ENCODE results near the gene SCLY.
A peak's percentile ranks its signal among the peaks of the same experiment; 100 is the strongest.

SCLY gene

DNA sequence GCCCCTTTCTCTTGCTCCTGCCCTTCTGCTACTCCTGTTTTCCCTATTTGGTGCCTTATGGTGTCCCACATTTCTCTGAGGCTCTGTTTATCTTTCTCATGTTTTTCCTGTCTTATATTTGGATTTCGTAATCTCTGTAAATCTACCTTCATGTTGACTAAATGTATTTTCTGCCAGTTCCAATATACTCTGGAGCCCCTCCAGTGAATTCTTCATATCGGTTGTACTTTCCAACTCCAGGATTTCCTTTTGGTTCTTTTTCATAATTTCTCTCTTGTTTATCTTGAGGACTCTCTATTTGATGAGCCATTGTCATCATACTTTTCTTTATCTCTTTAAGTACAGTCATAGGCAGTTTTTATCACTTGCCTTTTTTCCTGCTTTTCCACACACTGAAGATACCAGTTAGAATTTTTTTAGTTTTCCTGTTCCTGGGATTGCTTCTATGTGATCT, 19.1 kb downstream of the SCLY start:
- no peak for DNase-seq (ENCODE audit: low spot score in 2 of 2)
- peaks cover 95% of the 10 kb centered on the region for H3K36me3 Mint-ChIP-seq
- H3K4me3 Mint-ChIP-seq: no peak overlapping the region
- no peaks in the 10 kb centered on the region for H3K4me1 Mint-ChIP-seq
- no peaks in the 10 kb centered on the region for H3K9me3 Mint-ChIP-seq
- no peak for ATAC-seq
- no peak overlapping the region for H3K27ac Mint-ChIP-seq

DNA sequence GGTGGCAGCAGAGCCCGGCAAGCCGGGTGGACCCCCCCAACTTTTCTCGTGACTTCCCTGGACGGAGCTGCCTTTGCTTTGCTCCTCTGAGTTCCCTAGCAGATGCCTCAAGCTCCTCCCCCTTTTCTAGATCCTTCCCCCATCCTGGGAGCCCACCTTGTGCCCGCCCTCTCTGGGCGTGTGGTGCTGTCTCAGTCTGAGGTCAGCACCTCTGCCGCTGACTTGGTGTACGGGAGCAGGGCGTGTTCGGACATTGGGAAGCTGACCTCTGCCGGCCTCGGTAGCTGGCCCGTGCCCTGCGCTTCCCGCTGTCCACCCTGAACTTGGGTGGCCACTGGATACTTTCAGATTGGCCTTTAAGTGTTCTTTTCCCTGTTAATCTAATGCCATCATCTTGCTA, 19.7 kb downstream of the SCLY start:
- Mint-ChIP-seq H3K36me3 (peaks cover 95% of the 10 kb centered on the region), H3K27ac (no peak overlapping the region), H3K9me3 (no peaks in the 10 kb centered on the region), H3K4me3 (no peak overlapping the region), H3K4me1 (no peaks in the 10 kb centered on the region)
- ATAC-seq (no peak), DNase-seq (ENCODE audit: low spot score in 2 of 2) (no peak)

DNA sequence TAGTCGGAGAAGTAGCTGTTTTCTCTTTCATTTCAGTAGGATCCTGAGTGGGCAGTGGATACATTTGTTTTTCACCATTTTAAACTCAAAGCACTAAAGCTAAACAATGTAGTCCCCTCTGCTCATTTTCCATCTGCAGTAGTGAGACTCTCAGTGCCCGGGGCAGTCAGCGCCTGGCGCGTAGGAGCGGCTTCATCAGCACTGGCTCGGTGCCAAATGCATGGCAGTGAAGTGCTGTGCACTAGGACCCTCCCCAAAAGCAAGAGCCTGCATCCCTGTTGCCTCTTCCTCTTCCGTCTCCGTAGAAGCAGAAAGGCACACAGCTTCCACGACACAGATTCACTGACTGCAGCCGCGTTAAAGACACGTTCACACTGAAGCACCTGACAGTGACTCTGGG, 20.3 kb downstream of the SCLY start:
- Mint-ChIP-seq H3K36me3 (peaks cover 95% of the 10 kb centered on the region), H3K9me3 (no peaks in the 10 kb centered on the region), H3K4me1 (no peaks in the 10 kb centered on the region), H3K27ac (no peak overlapping the region), H3K4me3 (no peak overlapping the region)
- ATAC-seq (no peak), DNase-seq (ENCODE audit: low spot score in 2 of 2) (peak in 1 of 2 donors; percentile 28)

DNA sequence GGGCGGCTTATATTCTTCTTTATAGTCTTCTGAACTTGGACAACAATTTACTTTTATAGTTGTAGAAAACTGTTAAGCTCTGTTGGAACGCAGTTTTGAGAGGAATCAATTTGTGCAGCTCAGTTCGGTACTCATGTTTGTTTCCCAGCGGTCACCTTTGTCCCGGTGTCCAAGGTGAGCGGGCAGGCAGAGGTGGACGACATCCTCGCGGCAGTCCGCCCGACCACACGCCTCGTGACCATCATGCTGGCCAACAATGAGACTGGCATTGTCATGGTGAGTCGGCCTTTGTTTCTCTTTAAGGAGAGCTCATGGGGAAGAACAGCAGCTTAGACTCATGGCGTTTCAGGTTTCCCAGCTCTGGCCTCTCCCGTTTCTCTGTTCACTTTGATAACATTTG, 20.8 kb downstream of the SCLY start:
- ATAC-seq (no peak), DNase-seq (ENCODE audit: low spot score in 2 of 2) (peak in 1 of 2 donors; percentile 28)
- no peaks in the 10 kb centered on the region for H3K9me3 Mint-ChIP-seq
- H3K4me3 Mint-ChIP-seq: no peak overlapping the region
- H3K36me3 Mint-ChIP-seq: peaks cover 94% of the 10 kb centered on the region
- H3K4me1 Mint-ChIP-seq: no peaks in the 10 kb centered on the region
- no peak overlapping the region for H3K27ac Mint-ChIP-seq

DNA sequence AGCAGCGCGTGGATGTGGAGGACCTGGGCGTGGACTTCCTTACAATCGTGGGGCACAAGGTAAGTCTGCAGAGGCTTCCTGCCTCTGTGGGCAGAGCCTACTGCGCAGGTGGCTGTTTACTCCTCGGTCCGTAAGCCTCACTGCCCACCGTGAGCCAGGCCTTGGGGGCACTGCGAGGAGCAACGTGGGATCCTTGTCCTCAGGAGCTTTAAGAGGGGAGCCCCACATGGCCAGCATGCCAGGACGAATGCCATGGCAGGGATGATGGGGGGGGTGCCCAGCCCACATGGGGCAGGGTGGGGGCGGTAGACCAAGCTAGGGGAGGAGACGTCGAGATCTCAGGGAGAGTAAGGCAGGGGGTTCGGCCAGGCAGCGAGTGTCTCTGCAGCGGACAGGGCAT, 21.4 kb downstream of the SCLY start:
- Mint-ChIP-seq H3K4me3 (no peak overlapping the region), H3K36me3 (peaks cover 88% of the 10 kb centered on the region), H3K27ac (no peak overlapping the region), H3K9me3 (no peaks in the 10 kb centered on the region), H3K4me1 (no peaks in the 10 kb centered on the region)
- peak in 1 of 2 donors; percentile 28 for DNase-seq (ENCODE audit: low spot score in 2 of 2)
- ATAC-seq: no peak

DNA sequence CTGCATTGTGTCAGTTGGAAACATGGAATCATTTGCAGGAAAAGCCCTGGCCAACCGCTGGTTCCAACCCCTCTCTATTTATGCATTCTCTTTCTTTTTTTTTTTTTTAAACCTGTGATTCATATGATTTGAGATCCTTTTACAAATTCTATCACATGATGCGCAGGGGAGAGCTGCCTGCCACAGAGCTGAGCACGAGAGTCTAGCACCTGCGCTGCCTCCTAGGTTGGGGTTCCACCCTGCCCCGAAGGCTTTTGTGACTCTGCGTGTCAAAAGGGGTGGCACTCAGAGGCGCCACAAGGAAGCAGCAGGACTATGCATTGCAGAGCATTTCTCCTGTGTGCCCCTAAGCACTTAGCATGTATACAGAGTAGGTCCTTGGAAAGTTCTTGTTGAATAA, 22.0 kb downstream of the SCLY start:
- no peaks in the 10 kb centered on the region for H3K4me1 Mint-ChIP-seq
- no peak overlapping the region for H3K27ac Mint-ChIP-seq
- no peaks in the 10 kb centered on the region for H3K9me3 Mint-ChIP-seq
- no peak overlapping the region for H3K4me3 Mint-ChIP-seq
- ATAC-seq: no peak
- peaks cover 85% of the 10 kb centered on the region for H3K36me3 Mint-ChIP-seq
- no peak for DNase-seq (ENCODE audit: low spot score in 2 of 2)

DNA sequence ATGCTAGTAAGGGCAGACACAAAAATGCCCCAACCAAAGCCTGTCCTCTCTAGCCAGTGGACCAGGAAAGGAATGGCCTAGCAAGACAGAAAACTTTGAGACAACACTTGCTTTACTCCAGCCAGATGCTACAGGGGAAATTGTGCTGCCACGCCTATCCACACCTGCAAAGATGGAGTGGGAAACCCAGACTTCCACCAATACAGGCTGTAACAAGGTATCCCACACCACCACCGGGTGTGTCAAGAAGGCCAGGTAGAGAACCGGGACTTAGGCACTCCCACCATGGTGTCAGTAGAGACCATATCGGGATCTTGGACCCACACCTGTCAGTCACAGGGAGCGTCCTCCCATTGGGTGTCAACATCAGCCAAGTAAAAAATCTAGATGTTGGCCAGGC, 23.1 kb downstream of the SCLY start:
- no peak overlapping the region for H3K4me3 Mint-ChIP-seq
- ATAC-seq: no peak
- H3K27ac Mint-ChIP-seq: no peak overlapping the region

DNA sequence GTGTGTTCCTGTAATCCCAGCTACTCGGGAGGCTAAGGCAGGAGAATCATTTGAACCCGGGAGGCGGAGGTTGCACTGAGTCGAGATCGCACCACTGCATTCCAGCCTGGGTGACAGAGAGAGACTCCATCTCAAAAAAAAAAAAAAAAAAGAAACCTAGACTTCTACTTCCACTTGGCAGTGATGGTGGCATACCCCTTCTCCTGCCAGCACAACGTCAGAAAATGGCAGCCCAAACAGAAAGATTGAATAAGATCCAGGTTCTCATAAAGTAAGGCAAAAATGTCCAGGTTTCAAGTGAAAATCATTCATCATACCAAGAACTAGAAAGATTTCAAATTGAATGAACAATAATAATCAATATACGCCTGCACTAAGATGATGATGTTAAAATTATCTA, 24.0 kb downstream of the SCLY start:
- no peaks in the 10 kb centered on the region for H3K4me1 Mint-ChIP-seq
- H3K36me3 Mint-ChIP-seq: peaks cover 76% of the 10 kb centered on the region
- no peak overlapping the region for H3K27ac Mint-ChIP-seq

More for the DNA sequence above, 23.1 kb downstream of the SCLY start:
- no peaks in the 10 kb centered on the region for H3K4me1 Mint-ChIP-seq
- peaks cover 76% of the 10 kb centered on the region for H3K36me3 Mint-ChIP-seq
- DNase-seq (ENCODE audit: low spot score in 2 of 2): peak in 1 of 2 donors; percentile 22
- H3K9me3 Mint-ChIP-seq: no peaks in the 10 kb centered on the region

DNA sequence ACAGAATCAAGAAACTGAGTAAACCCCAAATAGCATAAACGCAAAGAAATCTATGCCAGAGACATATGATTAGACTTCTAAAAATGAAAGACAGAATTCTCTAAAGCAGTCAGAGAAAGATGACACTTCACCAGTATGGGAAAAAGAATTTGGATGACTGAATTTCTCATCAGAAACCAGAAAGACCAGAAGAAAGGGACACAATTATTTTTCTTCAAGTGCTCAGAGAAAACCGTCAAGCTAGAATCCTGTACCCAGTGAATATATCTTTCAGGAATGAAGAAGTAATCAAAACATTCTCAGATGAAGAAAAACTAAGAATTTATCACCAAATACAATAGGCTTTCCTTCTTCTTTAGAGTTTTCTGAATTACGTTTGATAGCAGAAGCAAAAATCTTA, 25.1 kb downstream of the SCLY start:
- H3K4me1 Mint-ChIP-seq: no peaks in the 10 kb centered on the region
- ATAC-seq: no peak
- no peak overlapping the region for H3K27ac Mint-ChIP-seq
- no peak overlapping the region for H3K4me3 Mint-ChIP-seq
- peaks cover 64% of the 10 kb centered on the region for H3K36me3 Mint-ChIP-seq
- no peak for DNase-seq (ENCODE audit: low spot score in 2 of 2)
- no peaks in the 10 kb centered on the region for H3K9me3 Mint-ChIP-seq

More for the DNA sequence above, 24.0 kb downstream of the SCLY start:
- H3K9me3 Mint-ChIP-seq: no peaks in the 10 kb centered on the region
- DNase-seq (ENCODE audit: low spot score in 2 of 2) (no peak), ATAC-seq (no peak)
- H3K4me3 Mint-ChIP-seq: no peak overlapping the region

DNA sequence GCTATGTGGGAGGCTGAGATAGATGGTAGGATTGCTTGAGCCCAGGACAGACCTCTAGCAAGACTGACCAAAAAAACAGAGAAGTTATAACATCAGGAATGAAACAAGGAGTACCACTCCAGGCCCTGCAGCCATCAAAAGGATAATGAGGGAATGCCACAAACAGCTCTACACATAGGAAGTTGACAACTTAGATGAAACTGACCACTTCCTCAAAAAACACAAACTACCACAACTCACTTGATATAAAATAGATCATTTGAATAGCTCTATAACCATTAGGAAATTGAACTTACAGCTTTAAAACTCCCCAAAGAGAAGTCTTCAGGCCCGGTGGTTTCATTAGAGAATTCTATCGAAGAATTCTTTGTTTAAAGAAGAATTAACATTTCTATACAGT, 26.4 kb downstream of the SCLY start:
- Mint-ChIP-seq H3K9me3 (no peaks in the 10 kb centered on the region), H3K36me3 (peaks cover 53% of the 10 kb centered on the region), H3K27ac (peak overlapping the region; percentile 67), H3K4me1 (no peaks in the 10 kb centered on the region), H3K4me3 (no peak overlapping the region)
- peak in 1 of 2 donors; percentile 13 for DNase-seq (ENCODE audit: low spot score in 2 of 2)
- no peak for ATAC-seq

DNA sequence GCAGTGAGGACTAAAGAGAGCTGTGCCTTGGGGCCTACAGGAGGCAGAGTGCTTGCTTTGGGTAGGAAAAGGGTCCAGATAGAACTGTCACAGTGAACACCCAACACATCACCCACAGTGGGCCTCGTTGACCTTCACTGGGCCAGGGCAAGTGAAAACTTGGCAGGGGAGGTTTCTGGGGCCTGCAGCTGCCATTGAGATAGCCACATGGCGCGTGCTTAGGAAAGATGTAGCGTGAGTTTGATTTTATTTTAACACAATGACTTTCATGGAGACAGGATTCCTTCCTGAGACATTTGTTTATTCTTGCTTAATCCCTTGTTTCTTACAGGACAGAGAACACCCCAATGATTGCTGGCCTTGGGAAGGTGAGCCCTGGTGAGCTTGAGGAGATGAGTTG, 30.1 kb downstream of the SCLY start:
- H3K4me3 Mint-ChIP-seq: no peak overlapping the region
- ATAC-seq: no peak
- no peak overlapping the region for H3K27ac Mint-ChIP-seq
- H3K4me1 Mint-ChIP-seq: no peaks in the 10 kb centered on the region
- peaks cover 26% of the 10 kb centered on the region for H3K36me3 Mint-ChIP-seq
- H3K9me3 Mint-ChIP-seq: no peaks in the 10 kb centered on the region
- DNase-seq (ENCODE audit: low spot score in 2 of 2): peak in 1 of 2 donors; percentile 34

DNA sequence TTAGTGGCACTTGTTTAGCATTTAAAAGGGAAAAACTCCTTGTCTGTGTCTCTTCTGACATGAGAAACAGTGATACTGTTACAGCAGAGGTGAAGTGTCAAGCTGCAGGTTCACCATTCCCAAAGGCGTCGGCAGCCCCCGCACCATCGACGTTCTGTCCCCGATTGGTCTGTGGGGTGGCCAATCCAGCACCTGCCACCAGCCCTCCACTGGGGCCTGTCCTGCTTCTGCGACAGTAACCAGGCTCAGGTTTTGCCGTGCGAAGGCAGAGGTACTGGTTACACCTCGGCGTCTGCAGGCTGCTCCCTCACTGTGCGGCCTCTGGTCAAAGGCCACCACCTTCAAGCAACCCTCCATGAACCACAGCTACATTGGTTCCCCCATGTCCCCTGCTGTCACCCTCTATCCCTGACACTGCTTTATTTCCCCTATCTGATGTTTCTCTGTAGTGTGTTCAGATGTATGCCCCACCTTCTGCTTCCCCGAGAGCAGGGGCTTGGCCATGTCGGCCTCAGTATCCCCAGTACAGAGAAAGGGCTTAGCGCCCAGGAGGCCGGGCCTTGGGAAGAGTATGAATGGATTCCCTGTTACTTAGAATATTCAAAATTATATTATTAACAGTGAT, 30.7 kb downstream of the SCLY start:
- Mint-ChIP-seq H3K27ac (no peak overlapping the region), H3K36me3 (peaks cover 20% of the 10 kb centered on the region), H3K9me3 (no peaks in the 10 kb centered on the region), H3K4me3 (no peak overlapping the region), H3K4me1 (no peaks in the 10 kb centered on the region)
- DNase-seq (ENCODE audit: low spot score in 2 of 2) (peak in 1 of 2 donors; percentile 42), ATAC-seq (no peak)

DNA sequence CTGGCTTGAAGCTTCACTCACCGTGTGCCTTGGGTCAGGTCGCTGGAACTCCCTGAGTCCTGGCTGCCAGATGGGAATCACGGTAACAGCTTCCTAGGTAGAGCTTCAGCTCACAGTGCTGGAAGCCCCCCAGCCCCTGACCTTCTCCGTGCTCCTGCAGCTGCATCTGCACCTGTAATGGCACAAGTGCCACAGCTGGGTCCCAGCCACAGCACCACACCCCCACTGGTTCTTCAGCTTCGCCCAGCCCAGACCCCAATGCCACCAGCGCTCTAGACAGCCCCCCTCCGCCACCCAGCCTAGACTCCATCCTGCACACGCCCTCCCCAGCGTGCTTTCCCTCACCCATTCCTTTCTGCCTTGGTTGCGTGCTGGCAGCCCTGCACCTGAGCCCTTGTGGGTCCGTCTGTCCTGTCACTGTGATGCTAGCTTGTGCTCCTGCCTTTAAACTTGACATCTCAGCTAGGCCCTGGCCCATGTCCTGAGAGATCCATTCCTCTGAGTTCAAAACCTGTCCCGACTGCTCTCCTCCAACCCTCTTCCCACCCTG, 31.8 kb downstream of the SCLY start:
- H3K4me3 Mint-ChIP-seq: no peak overlapping the region
- ATAC-seq (no peak), DNase-seq (ENCODE audit: low spot score in 2 of 2) (peak in 1 of 2 donors; percentile 38)
- no peaks in the 10 kb centered on the region for H3K9me3 Mint-ChIP-seq
- H3K36me3 Mint-ChIP-seq: peaks cover 27% of the 10 kb centered on the region
- H3K4me1 Mint-ChIP-seq: no peaks in the 10 kb centered on the region
- H3K27ac Mint-ChIP-seq: peak overlapping the region; percentile 72

DNA sequence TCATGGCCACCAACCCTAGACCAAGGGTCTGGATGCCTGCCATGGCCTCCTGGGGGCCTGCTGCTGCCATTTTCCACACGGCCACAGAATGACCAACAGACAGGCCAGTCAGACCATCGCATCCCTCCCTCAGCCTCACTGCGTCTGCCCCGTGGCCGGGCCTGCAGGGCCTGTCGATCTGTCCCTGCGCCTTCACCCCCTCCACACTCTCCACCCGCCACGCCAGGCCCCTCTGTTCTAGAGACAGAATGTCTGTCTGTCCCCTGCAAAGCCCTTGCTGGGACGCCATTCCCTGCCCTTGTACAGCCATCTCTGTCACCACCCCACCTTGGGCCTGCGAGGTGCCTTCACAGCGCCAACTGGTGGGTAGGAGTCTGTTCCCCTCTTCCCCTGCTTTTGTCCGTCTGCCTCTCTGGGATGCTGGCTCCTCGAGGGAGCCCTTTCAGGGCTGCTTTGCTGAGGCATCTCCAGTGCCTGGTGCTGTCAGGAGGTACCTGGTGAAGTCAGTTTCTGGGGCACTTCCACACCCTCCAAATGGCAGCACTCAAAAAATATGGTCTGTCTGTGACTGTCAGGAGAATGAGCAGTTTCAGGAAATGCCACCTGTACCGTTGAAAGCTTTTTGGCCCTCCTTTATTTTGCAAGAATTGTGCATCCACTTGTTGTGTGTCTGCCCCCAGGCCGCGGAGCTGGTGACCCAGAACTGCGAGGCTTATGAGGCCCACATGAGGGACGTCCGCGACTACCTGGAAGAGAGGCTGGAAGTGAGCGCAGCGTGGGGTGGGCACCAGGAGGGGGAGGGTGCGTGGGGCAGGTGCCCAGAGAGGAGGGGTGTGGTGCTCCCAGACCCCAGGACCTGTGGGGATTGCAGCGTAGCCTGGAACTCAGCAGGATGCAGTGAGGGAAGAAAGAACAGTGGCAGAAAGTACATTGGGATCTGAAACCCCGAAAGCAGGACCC, 32.7 kb downstream of the SCLY start:
- DNase-seq (ENCODE audit: low spot score in 2 of 2) (peak in 1 of 2 donors; percentile 45), ATAC-seq (no peak)
- H3K4me3 Mint-ChIP-seq: no peak overlapping the region
- H3K9me3 Mint-ChIP-seq: no peaks in the 10 kb centered on the region
- H3K4me1 Mint-ChIP-seq: no peaks in the 10 kb centered on the region
- H3K27ac Mint-ChIP-seq: peak overlapping the region; percentile 72
- H3K36me3 Mint-ChIP-seq: peaks cover 27% of the 10 kb centered on the region

DNA sequence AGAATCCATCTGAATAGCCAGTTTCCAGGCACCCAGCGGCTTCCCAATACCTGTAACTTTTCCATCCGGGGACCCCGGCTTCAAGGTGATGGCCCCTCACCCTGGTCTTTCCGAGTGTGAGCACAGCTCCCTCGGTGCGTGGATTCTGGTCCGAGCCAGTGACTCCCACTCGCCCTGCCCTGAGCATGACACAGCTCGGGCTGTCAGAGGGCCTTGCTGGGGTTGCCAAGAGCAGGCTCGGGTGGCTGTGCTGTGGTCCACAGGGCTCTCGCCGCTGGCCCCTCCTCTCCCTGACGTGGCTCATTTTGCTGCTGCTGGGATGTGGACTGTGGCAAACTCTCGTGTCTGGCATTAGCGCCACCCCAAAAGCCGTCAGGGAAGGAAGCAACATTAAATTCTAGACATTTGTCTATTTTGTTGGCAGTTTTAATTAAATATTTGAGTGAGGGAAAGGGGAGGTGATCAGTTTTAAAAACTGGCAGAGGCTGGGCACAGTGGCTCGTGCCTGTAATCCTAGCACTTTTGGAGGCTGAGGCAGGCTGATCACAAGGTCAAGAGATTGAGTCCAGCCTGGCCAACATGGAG, 33.7 kb downstream of the SCLY start:
- H3K4me3 Mint-ChIP-seq: no peak overlapping the region
- H3K27ac Mint-ChIP-seq: peak overlapping the region; percentile 23
- peaks cover 19% of the 10 kb centered on the region for H3K36me3 Mint-ChIP-seq
- ATAC-seq (no peak), DNase-seq (ENCODE audit: low spot score in 2 of 2) (peak in 1 of 2 donors; percentile 17)
- no peaks in the 10 kb centered on the region for H3K4me1 Mint-ChIP-seq
- no peaks in the 10 kb centered on the region for H3K9me3 Mint-ChIP-seq

Data from stimulated activated effector memory CD8-positive, alpha-beta T cell treated with anti-CD3 and anti-CD28 coated beads, Interleukin-12 subunit alpha, Interleukin-12 subunit beta, amount 100 ng/mL, for 72 hours (primary cell).